Measurements from ENCODE around the gene PI4KB.

The PI4KB gene

GRCh38 chr1:151346082-151346768 is 19.0 kb upstream of the PI4KB start:
- DNase-seq: no peak

- DNase-seq: no peak
Observed at GRCh38 chr1:151344291-151344690, 17.1 kb upstream of the PI4KB start.

GRCh38 chr1:151343587-151343986 is 16.4 kb upstream of the PI4KB start:
- DNase-seq: no peak

GRCh38 chr1:151342569-151342968 is 15.4 kb upstream of the PI4KB start:
- DNase-seq: no peak

GRCh38 chr1:151342021-151342420 is 14.8 kb upstream of the PI4KB start:
- no peak for DNase-seq

- peak; percentile 82 for DNase-seq
Observed at GRCh38 chr1:151340870-151341754, 13.9 kb upstream of the PI4KB start.

GRCh38 chr1:151336556-151336955 is 9.3 kb upstream of the PI4KB start:
- DNase-seq: no peak

GRCh38 chr1:151334822-151335221 is 7.6 kb upstream of the PI4KB start:
- DNase-seq: no peak

- no peak for DNase-seq
Observed at GRCh38 chr1:151327903-151328674, 873 bp upstream of the PI4KB start.

- peak; percentile 62 for DNase-seq
Observed at GRCh38 chr1:151326619-151327222, 495 bp downstream of the PI4KB start.

GRCh38 chr1:151325646-151326429 is 1.4 kb downstream of the PI4KB start:
- no peak for DNase-seq

- no peak for DNase-seq
Observed at GRCh38 chr1:151325231-151325630, 2.0 kb downstream of the PI4KB start.

GRCh38 chr1:151324390-151324930 is 2.8 kb downstream of the PI4KB start:
- DNase-seq: no peak

- no peak for DNase-seq
Observed at GRCh38 chr1:151318975-151319374, 8.2 kb downstream of the PI4KB start.

- DNase-seq: no peak
Observed at GRCh38 chr1:151315565-151316235, 11.5 kb downstream of the PI4KB start.

- DNase-seq: no peak
Observed at GRCh38 chr1:151314137-151314875, 12.9 kb downstream of the PI4KB start.

- no peak for DNase-seq
Observed at GRCh38 chr1:151313501-151313900, 13.7 kb downstream of the PI4KB start.

GRCh38 chr1:151312826-151313225 is 14.4 kb downstream of the PI4KB start:
- DNase-seq: no peak

GRCh38 chr1:151312411-151312810 is 14.8 kb downstream of the PI4KB start:
- DNase-seq: no peak

GRCh38 chr1:151311589-151312331 is 15.5 kb downstream of the PI4KB start:
- DNase-seq: no peak

Data from NCI-H2171 treated with DMSO at 0.1 percent for 48 hours (cell line).